GM20000 (cell line): ENCODE results near the gene TACR2.
A peak's percentile ranks its signal among the peaks of the same experiment; 100 is the strongest.
"Not testable (repeated sequence)": the region's sequence is repeated elsewhere in the genome, so short reads cannot be mapped to it uniquely, and the experiment has no call there.

ENCODE experiments used
- DNase-seq: peaks from one replicate; pipeline ENCODE4 v3.0.0; 2012; ENCODE audit warnings: low spot score
- TF ChIP-seq, protein P1 (sequence below): IDR thresholded peaks from 2 replicates; pipeline ENCODE4 v1.5.1; 2012; ENCODE audit warnings: mild to moderate bottlenecking, control low read depth; ENCODE audit errors: extremely low read depth, missing control alignments

Gene TACR2

DNA sequence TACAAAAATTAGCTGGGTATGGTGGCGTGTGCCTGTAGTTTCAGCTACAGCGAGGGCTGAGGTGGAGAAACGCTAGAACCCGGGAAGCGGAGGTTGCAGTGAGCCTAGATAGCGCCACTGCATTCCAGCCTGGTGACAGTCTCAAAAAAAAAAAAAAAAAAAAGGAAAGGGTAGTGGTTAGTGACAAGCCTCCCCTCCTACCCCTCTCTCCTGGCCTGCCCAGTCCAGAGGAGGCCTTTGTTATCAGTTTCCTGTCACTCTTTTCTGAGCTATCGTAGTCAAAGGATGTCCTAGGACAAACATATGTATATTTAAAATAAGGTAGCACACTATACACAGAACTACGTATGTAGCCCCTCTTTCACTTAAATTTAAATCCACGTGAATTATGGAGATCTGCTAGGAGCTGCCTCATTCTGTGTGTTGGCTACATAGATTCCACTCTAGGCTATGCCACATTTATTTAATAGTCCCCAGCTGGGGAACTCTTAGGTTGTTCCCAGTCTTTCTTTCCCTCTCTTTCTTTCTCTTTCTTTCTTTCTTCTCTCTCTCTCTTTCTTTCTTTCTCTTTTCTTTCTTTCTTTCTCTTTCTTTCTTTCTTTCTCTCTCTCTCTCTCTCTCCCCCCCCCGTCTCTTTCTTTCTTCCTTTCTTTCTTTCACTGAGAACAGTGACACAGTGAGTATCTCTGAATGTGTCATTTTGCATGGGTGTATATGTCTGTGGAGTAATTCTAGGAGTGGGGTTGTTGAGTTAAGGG is 38.5 kb upstream of the TACR2 start:
- TF ChIP-seq, protein P1, sequence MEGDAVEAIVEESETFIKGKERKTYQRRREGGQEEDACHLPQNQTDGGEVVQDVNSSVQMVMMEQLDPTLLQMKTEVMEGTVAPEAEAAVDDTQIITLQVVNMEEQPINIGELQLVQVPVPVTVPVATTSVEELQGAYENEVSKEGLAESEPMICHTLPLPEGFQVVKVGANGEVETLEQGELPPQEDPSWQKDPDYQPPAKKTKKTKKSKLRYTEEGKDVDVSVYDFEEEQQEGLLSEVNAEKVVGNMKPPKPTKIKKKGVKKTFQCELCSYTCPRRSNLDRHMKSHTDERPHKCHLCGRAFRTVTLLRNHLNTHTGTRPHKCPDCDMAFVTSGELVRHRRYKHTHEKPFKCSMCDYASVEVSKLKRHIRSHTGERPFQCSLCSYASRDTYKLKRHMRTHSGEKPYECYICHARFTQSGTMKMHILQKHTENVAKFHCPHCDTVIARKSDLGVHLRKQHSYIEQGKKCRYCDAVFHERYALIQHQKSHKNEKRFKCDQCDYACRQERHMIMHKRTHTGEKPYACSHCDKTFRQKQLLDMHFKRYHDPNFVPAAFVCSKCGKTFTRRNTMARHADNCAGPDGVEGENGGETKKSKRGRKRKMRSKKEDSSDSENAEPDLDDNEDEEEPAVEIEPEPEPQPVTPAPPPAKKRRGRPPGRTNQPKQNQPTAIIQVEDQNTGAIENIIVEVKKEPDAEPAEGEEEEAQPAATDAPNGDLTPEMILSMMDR: no peak
- DNase-seq: no peak

DNA sequence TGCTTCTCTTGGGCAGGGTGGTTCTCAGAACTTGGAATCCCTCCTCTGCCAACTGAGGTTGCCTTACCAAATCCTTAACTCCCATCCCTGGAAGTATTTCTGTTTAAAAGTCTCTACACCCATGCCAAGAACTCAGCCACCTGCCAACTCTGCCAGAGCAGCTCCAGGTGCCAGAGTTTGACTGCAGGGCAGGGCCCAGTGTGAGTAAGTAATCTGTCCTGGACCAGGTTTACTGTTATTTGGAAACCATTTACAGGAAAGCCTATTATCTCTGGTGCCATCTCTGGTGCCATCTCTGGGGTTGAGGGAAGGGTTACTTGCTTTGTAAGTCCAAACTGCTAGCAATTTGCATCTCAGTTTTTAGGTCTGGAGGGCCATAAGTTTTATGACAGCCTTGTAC is 37.1 kb upstream of the TACR2 start:
- TF ChIP-seq, protein P1: no peak
- DNase-seq: no peak

DNA sequence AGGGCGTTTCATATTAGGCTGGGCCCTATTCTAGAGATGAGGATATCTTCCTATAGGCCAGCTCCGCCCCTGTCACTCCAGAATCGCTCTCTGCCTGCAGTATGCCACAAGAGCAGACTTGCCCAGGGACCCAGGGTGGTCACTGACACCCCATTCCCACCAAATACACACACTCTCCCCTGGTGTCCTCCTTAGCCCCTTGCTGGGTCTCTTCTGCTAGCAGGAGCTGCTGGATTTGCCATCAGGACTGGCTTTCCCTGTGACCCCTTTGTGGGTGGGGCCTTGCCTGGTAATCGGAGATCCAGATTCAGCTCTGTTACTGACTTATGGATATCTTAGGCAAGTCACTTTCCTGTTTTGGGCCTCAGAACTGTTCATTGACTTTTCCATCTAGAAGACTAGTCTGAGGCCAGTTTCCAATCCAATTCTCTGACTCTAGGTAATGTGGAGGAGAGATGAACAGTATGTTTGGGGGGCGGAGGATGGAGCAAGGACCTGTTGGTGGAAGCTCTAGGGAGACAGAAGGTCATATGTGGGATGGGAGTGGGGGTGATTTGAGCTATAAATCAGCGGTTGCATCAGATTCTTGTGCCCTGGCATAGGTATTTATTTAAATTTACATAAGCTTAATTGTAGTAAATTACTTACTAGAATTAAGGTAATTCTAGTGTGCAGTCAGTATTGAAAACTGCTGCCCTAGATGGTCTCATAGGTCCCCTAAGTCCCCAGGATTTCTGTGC is 36.1 kb upstream of the TACR2 start:
- DNase-seq: no peak
- TF ChIP-seq, protein P1: no peak

DNA sequence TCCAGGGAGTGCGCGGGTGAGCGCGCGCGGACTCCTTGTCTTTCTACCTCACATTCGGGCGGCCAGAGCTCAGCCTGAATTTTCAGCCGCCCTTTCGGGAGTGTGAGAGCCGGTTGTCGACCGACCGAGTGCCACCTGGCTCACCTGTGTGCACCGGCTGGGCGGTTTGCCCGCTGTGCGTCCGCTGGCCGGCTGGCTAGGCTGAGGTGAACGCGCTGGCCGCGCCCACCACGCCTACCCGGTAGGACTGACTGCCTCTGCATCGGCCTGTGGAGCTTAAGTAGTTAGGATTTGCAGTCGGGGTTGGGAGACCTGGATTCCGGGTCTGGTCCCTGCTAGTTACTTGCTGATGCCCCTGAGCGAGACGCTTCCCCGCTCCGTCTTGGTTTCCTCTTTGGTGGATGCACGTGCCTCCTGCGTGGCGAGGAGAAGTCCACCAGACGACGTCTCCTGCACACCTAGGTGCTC is 35.1 kb upstream of the TACR2 start:
- DNase-seq: no peak
- TF ChIP-seq, protein P1: no peak

DNA sequence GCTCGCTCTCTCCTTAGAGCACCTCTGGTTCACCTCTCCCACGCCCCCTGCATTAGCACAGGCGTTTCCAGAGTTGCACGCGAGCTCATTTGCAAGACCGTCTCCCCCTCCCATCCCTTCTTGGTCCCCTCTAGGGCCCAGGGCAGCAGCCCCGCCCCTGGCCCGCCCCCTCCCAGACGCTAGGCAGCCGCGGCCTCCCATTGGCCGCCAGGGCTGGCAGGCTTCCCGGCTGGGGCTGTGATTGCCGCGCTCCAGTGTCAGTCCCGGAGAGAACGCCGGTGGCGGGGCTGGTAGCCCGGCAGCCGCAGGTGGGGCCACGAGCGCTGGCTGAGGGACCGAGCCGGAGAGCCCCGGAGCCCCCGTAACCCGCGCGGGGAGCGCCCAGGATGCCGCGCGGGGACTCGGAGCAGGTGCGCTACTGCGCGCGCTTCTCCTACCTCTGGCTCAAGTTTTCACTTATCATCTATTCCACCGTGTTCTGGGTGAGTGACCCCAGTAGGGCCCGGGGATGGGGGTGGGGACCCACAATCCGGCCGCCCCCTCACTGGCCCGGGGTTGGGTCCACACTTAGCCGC is 34.6 kb upstream of the TACR2 start, which contains the start of gene TSPAN15:
TSPAN15 (plus strand) TSS at position 257 of the 575 bp plus-strand sequence; CDS start at position 387, 130 bp downstream.
- TF ChIP-seq, protein P1: no peak
- peak; percentile 88 for DNase-seq

DNA sequence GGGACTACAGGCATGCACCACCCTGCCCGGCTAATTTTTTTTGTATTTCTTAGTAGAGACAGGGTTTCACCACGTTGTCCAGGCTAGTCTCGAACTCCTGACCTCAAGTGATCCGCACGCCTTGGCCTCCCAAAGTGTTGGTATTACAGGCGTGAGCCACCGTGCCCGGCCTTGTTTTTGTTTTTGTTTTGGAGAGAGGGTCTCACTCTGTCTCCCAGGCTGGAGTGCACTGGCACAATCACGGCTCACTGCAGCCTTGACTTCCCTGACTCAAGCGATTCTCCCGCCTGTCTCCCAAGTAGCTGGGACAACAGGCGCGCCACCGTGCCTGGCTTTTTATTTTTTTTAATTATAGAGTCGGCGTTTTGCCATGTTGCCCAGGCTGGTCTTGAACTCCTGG is 33.7 kb upstream of the TACR2 start:
- DNase-seq: not testable (repeated sequence)

DNA sequence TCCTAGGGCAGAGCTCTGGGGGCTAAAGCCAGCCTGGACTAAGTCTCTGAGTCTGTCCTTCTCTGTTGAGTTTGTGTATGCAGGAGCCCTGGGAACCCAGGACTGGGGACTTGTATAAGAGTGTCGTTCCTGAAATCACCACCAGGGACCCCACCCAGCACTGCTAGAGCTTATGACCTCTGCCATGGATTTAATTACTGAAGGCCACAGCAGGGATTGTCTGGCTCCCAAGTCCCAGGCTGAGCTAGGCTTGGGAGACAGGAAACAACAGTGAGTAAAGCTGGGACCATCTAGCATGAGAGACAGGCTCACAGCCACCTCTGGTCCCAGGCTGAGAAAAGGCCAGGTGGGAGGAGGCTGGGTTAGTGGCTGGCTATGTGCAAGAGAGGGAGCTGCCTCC is 33.1 kb upstream of the TACR2 start:
- peak; percentile 60 for DNase-seq
- TF ChIP-seq, protein P1: no peak
